ENCODE results near the gene SUPT4H1.

Gene SUPT4H1

DNA sequence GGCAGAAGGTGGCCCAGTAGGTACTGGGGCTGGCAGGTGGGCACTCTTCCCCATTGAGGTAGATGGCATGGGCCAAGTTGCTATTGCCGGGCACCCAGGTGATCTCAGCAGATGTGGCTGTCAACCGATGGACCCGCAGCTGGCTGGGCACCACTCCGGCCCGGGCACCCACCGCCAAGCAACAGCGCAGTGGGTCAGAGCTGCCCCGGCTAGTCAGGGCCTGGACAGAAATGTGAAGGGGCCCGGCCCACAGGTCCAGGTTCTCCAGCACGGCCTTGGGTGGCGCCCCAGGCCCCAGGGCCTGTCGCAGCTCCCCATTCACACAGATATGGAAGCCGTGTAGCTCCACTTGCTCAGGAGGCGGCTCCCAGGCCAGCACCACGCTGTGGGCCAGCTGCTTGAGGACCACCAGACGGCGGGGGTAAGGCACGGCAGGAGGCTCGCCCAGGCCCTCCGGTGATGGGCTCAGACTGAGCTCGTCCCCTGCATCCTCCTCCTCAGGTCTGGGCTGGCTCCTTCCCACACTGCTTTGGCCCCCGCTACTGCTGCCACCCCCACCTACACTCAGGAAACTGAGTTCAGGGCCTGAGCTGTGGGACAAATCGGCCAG lies 39.9 kb downstream of the SUPT4H1 start:
- TF ChIP-seq, protein P1, sequence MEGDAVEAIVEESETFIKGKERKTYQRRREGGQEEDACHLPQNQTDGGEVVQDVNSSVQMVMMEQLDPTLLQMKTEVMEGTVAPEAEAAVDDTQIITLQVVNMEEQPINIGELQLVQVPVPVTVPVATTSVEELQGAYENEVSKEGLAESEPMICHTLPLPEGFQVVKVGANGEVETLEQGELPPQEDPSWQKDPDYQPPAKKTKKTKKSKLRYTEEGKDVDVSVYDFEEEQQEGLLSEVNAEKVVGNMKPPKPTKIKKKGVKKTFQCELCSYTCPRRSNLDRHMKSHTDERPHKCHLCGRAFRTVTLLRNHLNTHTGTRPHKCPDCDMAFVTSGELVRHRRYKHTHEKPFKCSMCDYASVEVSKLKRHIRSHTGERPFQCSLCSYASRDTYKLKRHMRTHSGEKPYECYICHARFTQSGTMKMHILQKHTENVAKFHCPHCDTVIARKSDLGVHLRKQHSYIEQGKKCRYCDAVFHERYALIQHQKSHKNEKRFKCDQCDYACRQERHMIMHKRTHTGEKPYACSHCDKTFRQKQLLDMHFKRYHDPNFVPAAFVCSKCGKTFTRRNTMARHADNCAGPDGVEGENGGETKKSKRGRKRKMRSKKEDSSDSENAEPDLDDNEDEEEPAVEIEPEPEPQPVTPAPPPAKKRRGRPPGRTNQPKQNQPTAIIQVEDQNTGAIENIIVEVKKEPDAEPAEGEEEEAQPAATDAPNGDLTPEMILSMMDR (IDR thresholded peaks at IDR 0.05; ENCODE audit: control insufficient read depth, extremely low read depth, insufficient read depth) = no peak
- DNase-seq (ENCODE audit: low read depth) = no peak
- H3K4me3 ChIP-seq (ENCODE audit: low read depth, low read length) = no peak overlapping the region

DNA sequence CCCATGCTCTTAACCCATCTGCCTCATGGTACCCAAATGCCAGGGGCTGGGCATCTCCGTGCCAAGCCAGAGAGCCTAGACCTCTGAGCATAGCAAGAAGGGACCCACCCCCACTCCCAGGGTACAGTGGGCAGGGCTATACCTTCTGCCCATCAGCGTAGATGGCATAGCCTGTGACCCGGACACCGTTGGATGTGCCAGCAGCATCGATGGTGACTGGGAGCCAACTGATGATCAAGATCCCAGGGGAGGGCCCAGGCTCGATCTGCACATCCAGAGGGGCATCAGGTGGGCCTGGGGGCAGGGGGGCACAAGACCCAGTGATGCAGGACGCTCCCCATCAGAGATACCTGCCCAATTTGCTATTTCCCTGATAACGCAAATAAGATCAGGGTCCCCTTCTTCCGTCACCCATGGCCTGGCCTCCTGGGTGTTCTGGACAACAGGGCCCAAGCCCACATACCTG lies 40.5 kb downstream of the SUPT4H1 start:
- no peak overlapping the region for H3K4me3 ChIP-seq (ENCODE audit: low read depth, low read length)
- DNase-seq (ENCODE audit: low read depth) = no peak
- TF ChIP-seq, protein P1 (IDR thresholded peaks at IDR 0.05; ENCODE audit: control insufficient read depth, extremely low read depth, insufficient read depth) = no peak

DNA sequence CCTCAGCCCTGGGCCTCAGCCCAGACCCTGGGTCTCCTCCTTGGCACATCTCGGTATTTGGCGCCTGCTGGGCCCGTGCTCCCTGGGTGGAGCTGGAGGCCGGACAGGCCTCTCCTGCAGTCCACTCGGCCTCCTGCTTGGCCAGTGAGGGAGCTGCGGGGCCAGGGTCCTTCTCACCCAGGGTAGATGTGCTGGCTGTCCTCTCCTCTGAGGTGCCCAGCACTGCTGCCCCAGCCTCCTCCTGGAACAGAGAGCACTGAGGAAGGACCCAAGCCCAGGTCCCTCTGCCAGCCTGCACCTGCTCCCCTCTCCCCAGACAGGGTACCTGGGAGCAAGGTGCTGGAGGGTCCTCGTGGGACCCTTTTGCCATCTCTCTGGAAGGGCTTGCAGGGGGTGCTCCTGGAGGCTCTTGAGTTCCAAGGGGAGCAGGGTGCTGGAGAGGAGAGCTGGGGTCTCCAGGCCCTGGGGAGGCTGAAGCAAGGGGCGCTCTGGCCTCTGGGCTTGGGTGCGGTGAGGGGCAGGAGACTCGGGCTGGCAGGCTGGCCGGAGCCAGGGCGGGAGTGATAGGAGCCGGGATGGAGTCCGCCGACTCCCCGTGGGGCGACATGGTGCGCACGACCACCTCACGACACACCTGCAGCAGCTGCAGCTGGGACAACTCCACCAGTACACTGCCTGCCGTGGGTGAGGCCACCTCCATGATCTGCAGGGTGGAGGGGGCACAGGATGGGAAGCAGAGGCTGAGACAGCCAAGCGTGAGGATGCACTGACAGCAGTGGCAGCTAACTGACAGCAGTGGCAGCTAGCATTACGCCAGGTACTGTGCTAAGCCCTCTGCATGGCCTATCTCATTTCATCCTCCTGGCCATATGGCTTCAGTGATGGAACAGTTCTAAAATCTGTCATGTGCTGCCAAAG lies 41.2 kb downstream of the SUPT4H1 start:
- H3K4me3 ChIP-seq (ENCODE audit: low read depth, low read length) = no peak overlapping the region
- no peak for DNase-seq (ENCODE audit: low read depth)
- TF ChIP-seq, protein P1 (IDR thresholded peaks at IDR 0.05; ENCODE audit: control insufficient read depth, extremely low read depth, insufficient read depth) = no peak

DNA sequence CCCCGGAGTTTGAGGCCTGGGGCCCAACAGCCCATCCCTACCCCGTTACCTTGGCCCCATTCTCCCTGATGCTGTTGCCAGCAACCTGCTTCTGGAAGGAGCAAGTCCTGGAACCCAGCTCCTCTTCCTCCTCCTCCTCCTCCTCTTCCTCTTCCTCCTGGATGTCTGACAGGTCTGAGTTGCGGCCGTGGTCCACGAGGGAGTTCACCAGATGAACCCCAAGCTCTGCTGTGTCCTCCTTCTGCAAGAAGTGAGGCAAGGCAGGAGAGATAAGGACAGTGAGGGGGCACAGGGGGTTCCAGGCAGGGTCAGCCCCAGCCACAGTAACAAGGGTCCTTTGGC lies 42.1 kb downstream of the SUPT4H1 start:
- H3K4me3 ChIP-seq (ENCODE audit: low read depth, low read length) = no peak overlapping the region
- no peak for DNase-seq (ENCODE audit: low read depth)
- TF ChIP-seq, protein P1 (IDR thresholded peaks at IDR 0.05; ENCODE audit: control insufficient read depth, extremely low read depth, insufficient read depth) = no peak

DNA sequence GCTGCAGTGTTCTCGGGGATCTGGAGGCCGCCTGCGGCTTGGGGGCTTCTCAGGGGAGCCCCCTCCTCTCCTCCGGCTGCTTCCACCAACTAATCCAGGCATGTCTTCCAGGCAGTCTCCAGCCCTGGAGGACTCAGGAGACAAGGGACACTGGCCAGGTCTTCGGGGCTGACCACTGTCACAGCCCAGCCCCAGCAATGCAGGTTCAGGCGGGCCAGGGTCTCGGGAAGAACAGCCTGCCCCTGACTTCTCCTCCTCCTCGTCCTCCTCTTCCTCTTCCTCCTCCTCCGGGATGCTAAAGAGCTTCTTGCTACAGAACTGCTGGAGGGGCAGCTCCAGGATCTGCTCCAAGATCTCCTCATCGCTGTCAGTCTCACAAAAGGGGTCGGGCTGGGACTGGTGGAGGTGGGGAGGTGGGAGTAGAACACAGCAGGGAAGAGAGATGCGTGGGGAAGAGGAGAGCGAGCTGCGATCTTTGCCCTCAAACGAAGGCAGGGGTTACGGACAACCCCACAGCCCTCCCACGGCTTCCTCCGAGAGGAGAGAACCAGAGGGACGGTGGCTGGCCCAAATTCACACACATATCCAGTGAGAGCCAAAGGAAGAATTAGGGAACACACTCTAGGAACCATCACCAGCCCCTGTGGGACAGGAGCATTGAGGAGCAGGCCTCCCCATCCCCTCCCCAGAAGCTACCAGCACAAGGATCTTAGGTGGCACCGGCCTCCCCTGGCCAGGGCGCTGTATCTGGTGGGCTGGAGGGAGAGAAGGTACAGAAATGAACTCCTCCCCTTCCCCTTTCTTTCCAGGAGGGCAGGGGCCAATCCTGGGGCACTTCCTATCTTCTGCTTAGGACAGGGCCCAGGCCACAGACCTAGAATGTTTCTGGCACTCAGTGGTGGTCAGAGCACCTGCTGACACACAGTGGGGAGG lies 42.8 kb downstream of the SUPT4H1 start:
- no peak overlapping the region for H3K4me3 ChIP-seq (ENCODE audit: low read depth, low read length)
- no peak for DNase-seq (ENCODE audit: low read depth)
- TF ChIP-seq, protein P1 (IDR thresholded peaks at IDR 0.05; ENCODE audit: control insufficient read depth, extremely low read depth, insufficient read depth) = no peak

DNA sequence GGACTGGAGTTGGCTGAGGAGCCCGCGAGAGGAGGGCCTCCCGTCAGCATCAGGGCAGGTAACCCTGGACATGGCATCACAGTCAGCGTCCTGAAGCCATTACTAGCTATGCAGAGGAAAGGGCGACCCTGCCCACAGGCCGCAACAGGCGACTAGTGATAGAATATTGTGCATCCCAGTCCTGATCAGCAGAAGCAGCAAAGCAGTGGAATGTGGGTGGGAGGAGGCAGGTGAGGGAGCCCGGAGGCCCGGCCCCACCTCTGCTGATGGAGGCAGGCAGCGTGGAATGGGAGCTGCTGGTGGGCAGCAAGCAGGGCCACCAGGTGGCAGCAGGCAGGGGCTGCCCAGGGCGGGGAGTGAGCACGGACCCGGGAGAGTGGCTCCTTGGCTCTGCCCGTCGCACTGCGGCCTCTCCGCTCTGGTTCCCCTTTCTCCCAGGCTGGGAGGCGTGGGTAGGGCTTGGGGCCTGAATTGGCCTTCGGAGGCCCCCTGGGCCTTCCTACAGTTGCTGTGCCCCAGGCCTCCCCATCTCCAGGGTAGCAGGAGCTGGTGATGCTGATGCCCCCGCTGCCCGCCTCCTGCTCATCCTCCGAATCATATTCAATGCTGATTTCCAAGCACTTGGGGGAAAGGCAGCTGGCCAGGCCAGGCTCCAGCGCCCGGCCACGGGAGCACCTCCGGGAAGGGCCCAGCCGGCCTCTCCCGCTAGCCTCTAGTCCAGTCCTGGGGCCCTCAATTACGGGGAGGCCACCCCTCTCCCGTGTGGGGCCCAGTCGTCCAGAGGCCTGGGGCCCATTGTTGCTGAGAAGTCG lies 43.6 kb downstream of the SUPT4H1 start:
- TF ChIP-seq, protein P1 (IDR thresholded peaks at IDR 0.05; ENCODE audit: control insufficient read depth, extremely low read depth, insufficient read depth) = peak; percentile 33; the same call in 1 of the 2 replicates
- no peak for DNase-seq (ENCODE audit: low read depth)
- H3K4me3 ChIP-seq (ENCODE audit: low read depth, low read length) = no peak overlapping the region

Data from LNCaP clone FGC (cell line).